Cardiac septum (tissue), 1 donor: Measurements from ENCODE around the gene CYB5R4. TPM values are rescaled to one million over a fixed set of nuclear protein-coding genes. Genes with fewer than 3 reads are reported as not detected.
A peak's percentile ranks its signal among the peaks of the same experiment; 100 is the strongest.
"Not testable (repeated sequence)": the region's sequence is repeated elsewhere in the genome, so short reads cannot be mapped to it uniquely, and the experiment has no call there.

Source experiments
- DNase-seq: peaks from one replicate; pipeline ENCODE4 v3.0.0-alpha.2; 2020; ENCODE audit warnings: low spot score
- intact Hi-C: fragments of 100-400 bp; cut with DNase I; formaldehyde crosslinking; loops from one replicate; pipeline ENCODE4 v1.14.0; 2022
- total RNA-seq: library from RNA; stranded (reverse); fragmentation: NEBNext Ultra II Directional; extraction: Animal tissue kit (Norgen Biotek cat#: 25700); gene quantifications from one replicate; pipeline ENCODE4 v1.2.1, GENCODE V29; 2021
- donor health status: DM: no; HTN: no; CAD: no.

Gene CYB5R4
- total RNA-seq, 1 donor from 2014 or later: 16.8 TPM

DNA sequence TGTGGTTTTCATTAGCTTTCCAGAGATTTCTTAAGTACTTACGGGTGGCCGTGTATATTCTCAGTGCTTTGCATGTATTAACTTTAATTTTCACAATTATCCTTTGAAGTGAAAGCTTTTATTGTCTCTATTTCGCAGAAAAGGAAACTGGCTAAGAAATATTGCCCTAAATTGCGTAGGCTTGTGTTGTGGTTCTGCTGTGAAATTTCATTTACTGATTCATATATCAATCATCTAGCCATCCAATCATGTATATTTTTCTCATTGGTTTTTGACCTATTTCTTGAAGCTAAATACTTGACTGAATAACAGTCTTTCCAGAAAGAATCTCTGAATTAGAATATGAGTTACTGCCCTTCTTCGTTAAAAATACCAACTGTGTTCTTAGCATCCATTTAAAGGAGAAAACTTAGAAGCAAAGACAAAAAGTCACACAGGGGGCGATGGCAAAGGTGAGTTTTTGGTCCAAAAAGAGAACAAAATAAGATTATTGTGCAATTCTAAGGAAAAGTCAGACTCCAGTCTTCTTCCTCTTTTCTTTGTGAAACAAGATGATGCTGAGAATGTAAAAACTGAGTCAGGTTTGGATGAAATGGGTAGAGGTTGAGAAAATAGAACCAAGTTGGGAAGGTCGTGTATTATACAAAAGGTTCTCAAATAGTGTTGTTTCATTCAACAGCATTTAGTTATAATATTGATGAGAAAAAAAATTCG lies 1.4 kb downstream of the CYB5R4 start:
- intact Hi-C loops: no loop called here
- DNase-seq: no peak

DNA sequence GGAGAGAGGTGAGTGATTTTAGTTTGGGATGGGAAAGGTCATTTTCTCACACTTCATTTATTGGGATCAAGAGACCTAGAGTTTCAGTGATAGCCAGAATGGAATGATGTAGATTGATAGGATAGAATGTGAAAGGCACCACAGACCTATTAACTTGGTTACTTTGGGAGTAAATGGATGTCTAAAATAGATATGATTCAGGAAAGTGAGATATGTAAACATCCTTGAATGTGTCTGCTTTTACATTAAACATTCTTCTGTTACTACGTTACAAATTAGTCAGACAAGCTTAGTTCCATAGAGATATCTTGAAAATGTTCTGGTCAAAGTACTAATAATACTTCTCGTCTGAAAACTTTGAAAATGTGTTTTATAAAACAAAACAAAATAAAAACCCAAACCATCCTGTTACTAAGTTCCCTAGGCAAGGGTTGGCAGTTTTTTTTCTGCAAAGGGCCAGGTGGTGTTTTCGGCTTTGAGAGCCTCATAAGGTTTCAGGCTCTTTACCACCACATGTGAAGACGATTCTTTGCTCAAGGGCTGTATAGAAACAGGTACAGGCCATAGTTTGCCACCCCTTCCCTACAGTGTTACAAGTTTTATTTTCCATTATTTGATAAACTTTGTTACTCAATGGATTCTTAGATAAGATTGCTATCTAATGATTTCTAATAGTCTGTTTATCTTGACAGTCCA lies 3.4 kb downstream of the CYB5R4 start:
- DNase-seq: no peak
- intact Hi-C loops: no loop called here

DNA sequence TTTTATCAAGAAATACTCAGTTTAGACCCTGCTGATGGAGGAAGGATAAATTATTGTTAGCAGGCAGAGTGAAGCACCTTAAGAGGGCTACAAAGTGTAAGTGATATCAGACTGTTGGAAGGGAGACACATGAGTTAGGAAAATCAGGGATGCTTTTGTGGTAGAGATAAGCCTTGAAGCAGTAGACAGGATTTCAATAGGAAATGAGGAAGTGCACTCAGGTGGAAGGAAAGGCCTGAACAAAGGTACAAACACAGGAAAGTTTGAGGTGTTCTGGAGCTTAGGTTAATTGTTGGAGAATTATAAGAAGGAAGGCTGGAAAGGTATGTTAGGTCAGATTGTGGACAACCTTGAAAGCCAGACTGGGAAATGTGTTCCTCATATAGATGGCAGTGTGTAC lies 7.6 kb downstream of the CYB5R4 start:
- intact Hi-C loops: no loop called here
- DNase-seq: no peak

DNA sequence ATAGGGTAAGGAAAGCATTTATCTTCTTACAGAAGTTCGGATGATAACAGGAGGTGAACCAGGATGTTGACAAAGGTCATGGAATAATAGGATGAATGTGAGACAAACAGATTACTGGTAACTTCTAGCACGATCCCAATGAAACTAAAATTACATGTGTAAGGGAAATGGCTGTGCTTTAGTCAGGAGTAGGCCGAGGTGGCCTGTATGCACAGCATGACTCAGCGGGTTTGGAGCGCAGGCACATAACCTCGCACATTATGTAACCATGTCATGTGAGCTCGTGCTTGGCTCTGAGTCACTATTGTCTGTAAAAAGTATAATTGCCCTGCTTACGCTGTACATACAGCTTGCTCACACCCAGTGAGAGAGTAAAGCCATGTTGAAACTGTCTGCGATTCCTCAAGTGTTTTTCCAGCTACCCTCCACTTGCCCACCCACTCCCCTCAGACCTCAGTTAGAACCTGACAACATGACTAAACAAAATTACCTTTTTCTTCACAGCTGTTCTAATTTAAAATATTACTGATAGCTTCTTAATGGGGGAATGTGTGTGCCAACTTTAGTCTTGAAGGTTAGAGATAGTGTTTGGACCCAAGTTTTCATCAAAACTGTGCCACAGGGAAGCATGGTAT lies 8.2 kb downstream of the CYB5R4 start:
- peak; percentile 78 for DNase-seq

DNA sequence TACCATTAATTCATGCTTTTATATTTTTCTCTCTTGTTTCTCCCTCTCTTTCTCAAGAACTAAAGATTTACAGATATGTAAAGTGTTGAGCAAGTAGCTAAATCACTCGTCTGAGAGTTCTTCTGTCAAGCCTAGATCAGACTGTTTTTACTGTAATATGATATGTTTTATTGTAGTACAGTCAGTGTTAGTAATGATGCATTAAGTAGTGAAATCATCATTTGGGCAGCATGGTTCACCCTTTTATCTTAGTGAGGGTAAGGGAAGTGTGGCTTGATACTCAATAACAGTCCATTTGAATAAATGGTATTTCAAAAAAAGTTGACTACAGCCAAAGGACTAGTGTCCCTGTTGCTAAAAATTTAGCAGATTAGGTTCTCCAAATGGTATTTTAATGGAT lies 9.2 kb downstream of the CYB5R4 start:
- no peak for DNase-seq
- intact Hi-C loops: no loop called here

More for the DNA sequence above, 8.2 kb downstream of the CYB5R4 start:
- intact Hi-C loops: no loop called here

- intact Hi-C loops: no loop called here
- no peak for DNase-seq
Observed at GRCh38 chr6:83870649-83871048, 11.2 kb downstream of the CYB5R4 start.

DNA sequence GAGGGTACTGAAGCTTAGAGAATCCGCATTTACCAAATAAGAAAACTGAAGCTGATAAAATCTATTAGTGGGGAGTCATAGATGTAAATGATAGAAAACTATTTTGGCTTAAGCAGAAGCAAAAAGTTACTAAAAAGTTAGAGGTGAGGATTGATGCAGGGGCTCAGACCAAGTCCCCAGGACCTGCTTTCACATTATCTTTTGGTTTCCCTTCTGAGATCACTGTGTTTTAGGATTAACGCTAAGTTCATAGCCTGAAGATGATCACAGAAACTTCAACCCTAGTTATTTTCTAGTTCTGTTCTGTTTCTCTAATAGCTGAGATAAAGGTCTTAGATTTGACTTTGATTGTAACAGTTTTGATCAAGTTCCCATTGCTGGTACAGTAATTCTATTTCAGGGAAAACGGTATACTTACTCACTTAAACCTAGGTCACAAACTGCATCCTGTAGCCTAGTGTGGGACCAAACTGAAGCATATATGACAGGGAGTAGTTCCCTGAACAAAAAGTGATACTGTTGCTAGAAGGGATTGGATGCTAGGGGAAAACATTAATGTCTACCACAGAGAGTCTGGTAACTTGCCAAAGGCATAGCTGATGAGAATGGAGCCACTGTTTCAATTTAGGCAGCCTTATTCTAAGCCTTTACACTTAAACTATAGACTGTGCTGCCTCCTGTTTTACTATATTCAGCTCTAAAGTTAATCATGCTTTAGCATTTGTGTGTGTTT lies 13.1 kb downstream of the CYB5R4 start:
- intact Hi-C loops: no loop called here
- no peak for DNase-seq

- intact Hi-C loops: no loop called here
- DNase-seq: no peak
Observed at GRCh38 chr6:83873869-83874268, 14.4 kb downstream of the CYB5R4 start.

DNA sequence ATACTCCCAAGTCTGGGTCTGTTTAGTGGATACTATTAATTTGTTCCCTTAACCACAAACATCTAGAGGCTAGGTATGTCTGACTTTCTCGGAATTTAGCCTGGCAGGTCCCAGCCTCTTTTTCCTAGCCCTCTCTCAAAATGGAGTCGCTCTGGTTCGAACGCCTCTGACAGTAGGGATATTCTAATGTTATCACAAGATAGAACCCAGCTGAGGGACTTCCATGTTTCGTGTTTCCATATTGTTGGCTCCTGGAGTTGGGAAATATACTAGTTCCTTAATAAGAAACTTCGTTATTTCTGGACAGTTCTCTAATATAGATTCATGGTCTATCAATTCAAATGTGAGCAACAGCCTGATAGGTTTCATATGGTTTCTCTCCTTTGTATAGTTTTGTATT lies 16.4 kb downstream of the CYB5R4 start:
- DNase-seq: no peak
- intact Hi-C loops: no loop called here

- intact Hi-C loops: no loop called here
- no peak for DNase-seq
Observed at GRCh38 chr6:83878902-83879644, 19.6 kb downstream of the CYB5R4 start.

- intact Hi-C loops: no loop called here
- no peak for DNase-seq
Observed at GRCh38 chr6:83879746-83880145, 20.3 kb downstream of the CYB5R4 start.

GRCh38 chr6:83883240-83883639 lies 23.8 kb downstream of the CYB5R4 start:
- no peak for DNase-seq
- intact Hi-C loops: loop anchor here (2.0 kb wide), 1 partner anchor 344 kb away; the partner anchor contains the start of gene CEP162

GRCh38 chr6:83884523-83884922 lies 25.0 kb downstream of the CYB5R4 start:
- intact Hi-C loops: no loop called here
- DNase-seq: no peak

DNA sequence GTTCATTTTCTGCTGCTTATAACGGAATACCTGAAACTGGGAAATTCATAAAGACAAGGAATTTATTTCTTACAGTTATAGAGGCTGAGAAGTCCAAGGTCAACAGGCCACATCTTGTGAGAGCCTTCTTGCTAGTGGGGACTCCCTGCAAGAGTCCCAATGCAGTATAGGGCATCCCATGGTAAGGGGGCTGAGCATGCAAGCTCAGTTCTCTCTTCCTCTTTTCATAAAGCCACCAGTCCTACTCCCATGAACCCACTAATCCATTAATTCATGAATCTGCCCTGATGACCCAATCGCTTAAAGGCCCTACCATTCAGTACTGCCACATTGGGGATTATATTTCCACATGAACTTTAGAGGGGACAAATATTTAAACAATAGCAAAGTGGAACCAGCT lies 26.5 kb downstream of the CYB5R4 start:
- intact Hi-C loops: no loop called here
- no peak for DNase-seq

GRCh38 chr6:83889621-83890020 lies 30.1 kb downstream of the CYB5R4 start:
- intact Hi-C loops: no loop called here
- no peak for DNase-seq

- intact Hi-C loops: no loop called here
- DNase-seq: no peak
Observed at GRCh38 chr6:83890520-83890919, 31.0 kb downstream of the CYB5R4 start.

GRCh38 chr6:83891586-83891985 lies 32.1 kb downstream of the CYB5R4 start:
- intact Hi-C loops: no loop called here
- DNase-seq: no peak

DNA sequence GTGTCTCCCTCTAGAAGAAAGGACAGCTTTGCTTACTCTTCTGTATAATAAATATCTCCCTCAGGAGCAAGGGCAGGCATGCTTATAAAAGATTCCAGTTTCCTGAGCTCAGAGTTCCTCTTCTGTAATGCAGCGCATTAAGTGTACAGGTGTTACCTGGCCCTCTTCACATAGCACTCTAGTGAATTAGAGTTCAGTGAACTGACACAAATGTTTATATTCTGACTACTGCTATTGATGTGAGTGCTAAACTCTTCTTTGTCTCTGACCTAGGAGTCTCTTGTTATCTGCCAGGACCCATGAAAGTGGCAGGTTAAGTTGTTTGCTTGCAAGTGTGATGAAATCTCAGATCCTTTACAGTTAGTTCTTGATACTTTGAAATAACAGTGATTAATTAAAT lies 33.5 kb downstream of the CYB5R4 start:
- DNase-seq: no peak
- intact Hi-C loops: no loop called here

GRCh38 chr6:83897094-83897493 lies 37.6 kb downstream of the CYB5R4 start:
- DNase-seq, intact Hi-C loops: not testable (repeated sequence)

- DNase-seq: no peak
- intact Hi-C loops: no loop called here
Observed at GRCh38 chr6:83901624-83902023, 42.1 kb downstream of the CYB5R4 start.
